Immature natural killer cell (primary cell): Measurements from ENCODE around the gene PRPF31. TPM values are rescaled to one million over a fixed set of nuclear protein-coding genes. Genes with fewer than 3 reads are reported as not detected.

ENCODE experiments used
- DNase-seq, 3 donors: peaks; one replicate each; pipeline ENCODE4 v3.0.0; 2022; ENCODE audit warnings: mixed read lengths in 1 of 3
- H3K27ac Mint-ChIP-seq, 6 donors: one replicate each; pipeline ENCODE4 v1.8.0; 2020; ENCODE audit warnings: mixed read lengths in 6 of 6, mild to moderate bottlenecking in 5 of 6, inconsistent platforms in 4 of 6, moderate library complexity in 3 of 6
- H3K27me3 Mint-ChIP-seq, 3 donors: one replicate each; pipeline ENCODE4 v1.8.0; 2020 to 2021; ENCODE audit warnings: low read depth in 3 of 3, mild to moderate bottlenecking in 3 of 3, mixed read lengths in 3 of 3, moderate library complexity in 3 of 3, inconsistent platforms in 1 of 3
- H3K36me3 Mint-ChIP-seq, 3 donors: one replicate each; pipeline ENCODE4 v1.8.0; 2020; ENCODE audit warnings: mixed read lengths in 3 of 3, inconsistent platforms in 2 of 3, mild to moderate bottlenecking in 2 of 3
- H3K4me1 Mint-ChIP-seq, 2 donors: one replicate each; pipeline ENCODE4 v1.8.0; 2020; ENCODE audit warnings: inconsistent platforms in 2 of 2, mild to moderate bottlenecking in 2 of 2, mixed read lengths in 2 of 2, moderate library complexity in 1 of 2
- H3K4me3 Mint-ChIP-seq, 5 donors: one replicate each; pipeline ENCODE4 v1.8.0; 2020; ENCODE audit warnings: mild to moderate bottlenecking in 5 of 5, mixed read lengths in 5 of 5, inconsistent platforms in 3 of 5, moderate library complexity in 3 of 5
- H3K9me3 Mint-ChIP-seq, 6 donors: one replicate each; pipeline ENCODE4 v1.8.0; 2020; ENCODE audit warnings: mild to moderate bottlenecking in 6 of 6, mixed read lengths in 6 of 6, inconsistent platforms in 4 of 6, moderate library complexity in 3 of 6
- polyA plus RNA-seq, 3 donors: library from polyadenylated mRNA; unstranded; fragments of 300-500 nt; fragmentation: Illumina TruSeq; gene quantifications; one replicate each; pipeline ENCODE4 v1.2.3, GENCODE V29; 2021

The PRPF31 gene
- polyA plus RNA-seq, 3 donors from 2014 or later: 61.0 to 81.0 (median 72.7) TPM

DNA sequence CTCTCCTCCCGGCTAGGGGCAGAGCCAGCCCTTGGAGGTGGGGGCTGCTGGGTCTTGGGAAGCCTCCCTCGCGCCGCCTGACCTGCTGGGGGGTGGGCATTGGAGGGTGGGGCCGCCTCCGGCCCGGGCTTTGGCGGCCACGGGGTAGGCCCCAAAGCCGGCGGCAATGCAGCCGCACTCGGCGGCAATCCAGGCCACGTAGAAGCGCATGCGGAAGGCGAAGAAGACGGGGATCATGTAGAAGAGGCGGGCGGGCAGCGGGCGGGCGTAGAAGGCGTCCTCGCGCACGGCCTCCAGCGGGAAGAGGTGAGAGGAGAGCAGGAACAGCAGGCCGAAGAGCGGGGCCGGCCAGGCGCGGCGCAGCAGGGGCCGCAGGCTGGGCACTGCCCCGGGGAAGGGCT is 65.1 kb downstream of the PRPF31 start:
- Mint-ChIP-seq H3K4me1 (no peaks in the 10 kb centered on the region), H3K4me3 (no peak overlapping the region), H3K9me3 (no peaks in the 10 kb centered on the region), H3K36me3 (peaks cover 3 to 11% (median 6%) of the 10 kb centered on the region in 3 donors), H3K27me3 (peaks cover 0 to 1% (median 0%) of the 10 kb centered on the region in 3 donors), H3K27ac (no peak overlapping the region)
- DNase-seq: no peak

Other genes with a start within 250 kb of the PRPF31 start
- gene MYADM, start 247.9 kb upstream of the PRPF31 start, polyA plus RNA-seq: 10 to 100 TPM; 20.1 to 40.5 (median 34.0) TPM
- not detected for gene PRKCG, start 233.6 kb upstream of the PRPF31 start, polyA plus RNA-seq
- gene CACNG7, start 206.5 kb upstream of the PRPF31 start, polyA plus RNA-seq: not detected
- not detected for gene CACNG8, start 152.8 kb upstream of the PRPF31 start, polyA plus RNA-seq
- gene CACNG6, start 124.1 kb upstream of the PRPF31 start, polyA plus RNA-seq: not detected
- 1 to 10 TPM in 1 of 3 donors, not detected in 2; 1.1 TPM for gene VSTM1, start 51.9 kb upstream of the PRPF31 start, polyA plus RNA-seq
- gene TARM1, start 34.4 kb upstream of the PRPF31 start, polyA plus RNA-seq: not detected
- under 1 TPM in 2 of 3 donors, not detected in 1; 0.33 to 0.82 TPM for gene OSCAR, start 15.0 kb upstream of the PRPF31 start, polyA plus RNA-seq
- 100 to 1,000 TPM; 367 to 704 (median 506) TPM for gene NDUFA3, start 12.9 kb upstream of the PRPF31 start, polyA plus RNA-seq
- gene TFPT, start 97 bp upstream of the PRPF31 start, polyA plus RNA-seq: 10 to 100 TPM; 20.1 to 26.4 (median 20.6) TPM
- 10 to 100 TPM in 1 of 3 donors, 1 to 10 TPM in 2; 2.8 to 13.3 (median 4.0) TPM for gene CNOT3, start 22.0 kb downstream of the PRPF31 start, polyA plus RNA-seq
- gene LENG1, start 44.0 kb downstream of the PRPF31 start, polyA plus RNA-seq: 10 to 100 TPM in 2 of 3 donors, 1 to 10 TPM in 1; 2.6 to 14.0 (median 13.5) TPM
- 1 to 10 TPM in 2 of 3 donors, under 1 TPM in 1; 0.93 to 3.3 (median 1.5) TPM for gene TMC4, start 57.4 kb downstream of the PRPF31 start, polyA plus RNA-seq
- gene MBOAT7, start 73.8 kb downstream of the PRPF31 start, polyA plus RNA-seq: 10 to 100 TPM in 2 of 3 donors, 1 to 10 TPM in 1; 8.8 to 17.8 (median 15.7) TPM
- 10 to 100 TPM; 26.6 to 36.4 (median 34.0) TPM for gene TSEN34, start 75.6 kb downstream of the PRPF31 start, polyA plus RNA-seq
- 1,000 to 10,000 TPM in 1 of 3 donors, 100 to 1,000 TPM in 2; 436 to 1,067 (median 492) TPM for gene RPS9, start 85.1 kb downstream of the PRPF31 start, polyA plus RNA-seq
- 1 to 10 TPM in 1 of 3 donors, under 1 TPM in 2; 0.21 to 2.7 (median 0.59) TPM for gene LILRB3, start 107.3 kb downstream of the PRPF31 start, polyA plus RNA-seq
- under 1 TPM; 0.33 to 0.53 (median 0.39) TPM for gene LILRA6, start 127.0 kb downstream of the PRPF31 start, polyA plus RNA-seq
- not detected for gene LILRB5, start 141.5 kb downstream of the PRPF31 start, polyA plus RNA-seq
- under 1 TPM; 0.14 to 0.81 (median 0.31) TPM for gene LILRB2, start 165.4 kb downstream of the PRPF31 start, polyA plus RNA-seq
- 1 to 10 TPM in 1 of 3 donors, under 1 TPM in 1, not detected in 1; 0.28 to 1.6 TPM for gene LILRA5, start 197.4 kb downstream of the PRPF31 start, polyA plus RNA-seq
- 1 to 10 TPM; 2.3 to 6.6 (median 2.8) TPM for gene LILRA4, start 223.4 kb downstream of the PRPF31 start, polyA plus RNA-seq
- gene LAIR1, start 249.2 kb downstream of the PRPF31 start, polyA plus RNA-seq: 100 to 1,000 TPM in 2 of 3 donors, 10 to 100 TPM in 1; 86.9 to 247 (median 126) TPM